Measurements from ENCODE around the gene CDH13.
A peak's percentile ranks its signal among the peaks of the same experiment; 100 is the strongest.

CDH13 gene

GRCh38 chr16:83105279-83106077 is 478.7 kb downstream of the CDH13 start:
- no peak for TF ChIP-seq CTCF (IDR thresholded peaks at IDR 0.05; ENCODE audit: low read depth, low read length)
- Histone ChIP-seq H3K27me3 (ENCODE audit: insufficient read depth, low read depth, severe bottlenecking) (no peaks in the 10 kb centered on the region), H3K4me3 (ENCODE audit: low read depth, low read length) (no peak overlapping the region), H3K9me3 (ENCODE audit: severe bottlenecking) (no peaks in the 10 kb centered on the region), H3K27ac (no peak overlapping the region), H3K36me3 (no peaks in the 10 kb centered on the region)
- no peak for DNase-seq

GRCh38 chr16:83109490-83110125 is 482.8 kb downstream of the CDH13 start:
- no peaks in the 10 kb centered on the region for H3K27me3 ChIP-seq (ENCODE audit: insufficient read depth, low read depth, severe bottlenecking)
- H3K36me3 ChIP-seq = no peaks in the 10 kb centered on the region
- no peak overlapping the region for H3K27ac ChIP-seq
- no peak for DNase-seq
- no peak for TF ChIP-seq CTCF (IDR thresholded peaks at IDR 0.05; ENCODE audit: low read depth, low read length)
- no peak overlapping the region for H3K4me3 ChIP-seq (ENCODE audit: low read depth, low read length)
- H3K9me3 ChIP-seq (ENCODE audit: severe bottlenecking) = no peaks in the 10 kb centered on the region

- no peaks in the 10 kb centered on the region for H3K9me3 ChIP-seq (ENCODE audit: severe bottlenecking)
- H3K27ac ChIP-seq = no peak overlapping the region
- H3K36me3 ChIP-seq = no peaks in the 10 kb centered on the region
- DNase-seq = no peak
- H3K4me3 ChIP-seq (ENCODE audit: low read depth, low read length) = no peak overlapping the region
- no peaks in the 10 kb centered on the region for H3K27me3 ChIP-seq (ENCODE audit: insufficient read depth, low read depth, severe bottlenecking)
- TF ChIP-seq CTCF (IDR thresholded peaks at IDR 0.05; ENCODE audit: low read depth, low read length) = no peak
Measured at GRCh38 chr16:83110269-83110668, 483.5 kb downstream of the CDH13 start.

- no peak overlapping the region for H3K4me3 ChIP-seq (ENCODE audit: low read depth, low read length)
- no peaks in the 10 kb centered on the region for H3K27me3 ChIP-seq (ENCODE audit: insufficient read depth, low read depth, severe bottlenecking)
- H3K27ac ChIP-seq = no peak overlapping the region
- DNase-seq = peak; percentile 17
- TF ChIP-seq CTCF (IDR thresholded peaks at IDR 0.05; ENCODE audit: low read depth, low read length) = peak; percentile 42
- no peaks in the 10 kb centered on the region for H3K36me3 ChIP-seq
- H3K9me3 ChIP-seq (ENCODE audit: severe bottlenecking) = no peaks in the 10 kb centered on the region
Measured at GRCh38 chr16:83113317-83113716, 486.5 kb downstream of the CDH13 start.

GRCh38 chr16:83113811-83114210 is 487.0 kb downstream of the CDH13 start:
- Histone ChIP-seq H3K4me3 (ENCODE audit: low read depth, low read length) (no peak overlapping the region), H3K27me3 (ENCODE audit: insufficient read depth, low read depth, severe bottlenecking) (no peaks in the 10 kb centered on the region), H3K36me3 (no peaks in the 10 kb centered on the region), H3K27ac (no peak overlapping the region), H3K9me3 (ENCODE audit: severe bottlenecking) (no peaks in the 10 kb centered on the region)
- no peak for DNase-seq
- no peak for TF ChIP-seq CTCF (IDR thresholded peaks at IDR 0.05; ENCODE audit: low read depth, low read length)
